ENCODE measurements around the gene C5orf34.
"Not testable (repeated sequence)": the region's sequence is repeated elsewhere in the genome, so short reads cannot be mapped to it uniquely, and the experiment has no call there.

C5orf34 gene, protein sequence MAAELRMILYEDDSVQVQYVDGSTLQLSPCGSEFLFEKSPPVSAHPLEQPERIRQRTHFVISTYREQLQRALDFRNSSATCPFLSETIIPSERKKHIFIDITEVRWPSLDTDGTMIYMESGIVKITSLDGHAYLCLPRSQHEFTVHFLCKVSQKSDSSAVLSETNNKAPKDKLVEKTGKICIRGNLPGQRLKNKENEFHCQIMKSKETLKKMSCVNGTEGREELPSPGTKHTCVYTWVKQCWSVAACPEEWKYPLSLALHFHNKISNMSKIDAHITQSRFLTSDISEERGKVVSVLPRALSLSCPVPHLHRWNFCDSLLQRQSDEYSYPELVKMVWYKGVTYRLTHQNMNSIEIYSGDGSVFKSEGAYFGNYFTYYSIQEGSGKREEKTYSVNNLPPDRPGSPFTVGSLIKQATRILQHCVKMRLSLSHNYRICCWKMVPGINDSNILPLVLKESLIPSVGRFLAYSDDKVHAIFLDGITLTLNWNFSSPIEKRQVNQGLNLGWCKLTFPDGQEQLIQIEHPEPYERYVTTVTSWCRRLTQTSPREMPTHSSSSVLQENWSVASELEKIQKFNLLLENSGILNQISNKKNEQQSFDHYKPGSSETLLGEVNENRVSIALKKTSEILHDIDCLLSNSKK

GRCh38 chr5:43514816-43515677 is at the start of gene C5orf34:
C5orf34 (minus strand) TSS chr5:43515148; CDS start chr5:43509339, 5,809 bp downstream.
- peak; percentile 97 for DNase-seq

GRCh38 chr5:43564289-43564850 is 49.4 kb upstream of the C5orf34 start:
- DNase-seq, result no peak

DNA sequence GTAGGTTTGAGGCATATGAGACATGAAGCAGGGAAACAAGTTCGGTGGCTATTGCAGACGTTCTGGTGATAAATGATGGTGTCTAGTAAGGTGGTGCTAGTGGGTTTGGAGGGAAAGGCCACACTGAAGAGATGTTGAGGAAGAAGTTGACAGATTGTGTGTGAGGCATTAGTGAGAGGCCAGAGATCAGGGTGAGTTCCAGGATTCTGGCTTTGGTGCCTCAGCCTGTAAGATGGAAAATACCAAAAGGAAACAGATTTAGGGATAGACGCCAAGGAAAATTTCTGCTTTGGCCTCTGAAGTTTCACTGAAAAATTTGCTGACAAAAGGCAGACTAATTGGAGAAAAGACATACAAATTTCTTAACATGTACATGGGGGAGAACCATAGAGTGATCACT is 48.4 kb upstream of the C5orf34 start:
- DNase-seq, result no peak

- no peak for DNase-seq
Observed at GRCh38 chr5:43561356-43561755, 46.4 kb upstream of the C5orf34 start.

- DNase-seq, result no peak
Observed at GRCh38 chr5:43560128-43560527, 45.2 kb upstream of the C5orf34 start.

DNA sequence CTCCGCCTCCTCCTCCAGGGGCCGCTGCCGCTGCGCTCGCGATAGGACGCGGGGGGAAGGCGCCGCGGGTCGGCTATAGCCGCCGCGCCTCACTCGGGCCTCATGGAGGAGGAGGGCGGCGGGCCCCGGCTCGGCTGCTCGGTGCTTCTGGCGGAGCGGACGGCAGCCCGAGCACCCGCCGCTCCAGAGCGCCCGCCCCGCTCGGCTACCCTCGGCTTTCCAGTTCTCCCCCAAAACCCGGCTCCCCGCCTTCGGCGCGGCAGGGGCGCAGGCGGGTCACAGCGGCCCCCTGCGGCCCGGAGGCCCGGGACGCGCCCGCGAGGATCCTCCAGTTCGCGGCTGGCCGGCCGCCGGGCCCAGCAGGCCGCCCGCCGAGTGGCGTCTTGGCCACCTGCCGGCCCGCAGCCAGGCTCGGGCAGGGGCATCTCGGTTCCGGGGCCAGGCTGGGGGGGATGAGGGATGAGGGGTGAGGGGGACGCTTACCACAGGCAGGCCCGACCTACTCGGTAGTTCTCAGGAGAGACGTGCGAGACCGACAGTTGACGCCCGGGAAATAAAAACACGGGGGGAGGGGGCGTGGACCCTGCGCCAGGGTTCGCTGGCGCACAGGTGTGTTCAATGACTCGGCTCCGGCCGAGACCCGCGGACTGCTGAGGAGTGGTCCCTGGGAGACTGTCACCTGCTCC is 42.1 kb upstream of the C5orf34 start, which contains the start of gene PAIP1:
Gene PAIP1, minus strand, starts transcription at position 221 of the 686 bp plus-strand sequence. CDS start 231 bp downstream, outside the sequence.
- peak; percentile 93 for DNase-seq

DNA sequence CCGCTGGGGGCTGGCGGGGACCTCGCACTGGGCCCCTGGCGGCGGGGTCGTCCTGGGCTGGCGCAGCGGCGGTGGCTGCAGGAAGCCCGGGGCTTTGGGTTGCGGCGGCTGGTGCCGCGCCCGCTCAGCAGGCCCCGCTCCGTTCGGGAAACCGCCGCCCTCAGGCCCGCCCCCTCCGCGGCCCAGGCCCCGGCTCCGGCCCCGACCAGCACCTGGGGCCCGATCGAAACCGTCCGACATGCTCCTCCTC is 41.6 kb upstream of the C5orf34 start:
- not testable (repeated sequence) for DNase-seq

GRCh38 chr5:43555895-43556606 is 41.1 kb upstream of the C5orf34 start:
- peak; percentile 84 for DNase-seq

- DNase-seq, result no peak
Observed at GRCh38 chr5:43554497-43554896, 39.5 kb upstream of the C5orf34 start.

DNA sequence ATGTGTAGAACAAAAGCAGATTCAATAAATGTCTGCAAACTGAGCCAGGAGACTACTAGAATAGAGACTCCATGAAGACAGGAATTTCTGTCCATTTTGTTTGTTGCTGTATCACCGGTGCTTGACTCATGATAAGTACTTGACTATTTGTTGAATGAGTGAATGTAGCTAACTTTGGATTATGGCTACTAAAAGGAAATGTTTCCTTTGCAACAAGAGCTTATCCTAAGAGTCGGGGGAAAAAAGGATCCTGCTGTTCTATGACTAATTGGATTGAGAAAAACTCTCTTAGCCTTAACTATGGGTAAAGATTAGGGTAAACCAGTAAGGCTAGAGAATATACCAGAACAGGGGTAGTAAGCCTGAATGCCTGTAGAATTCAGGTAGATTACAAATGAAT is 38.4 kb upstream of the C5orf34 start:
- DNase-seq, result no peak

DNA sequence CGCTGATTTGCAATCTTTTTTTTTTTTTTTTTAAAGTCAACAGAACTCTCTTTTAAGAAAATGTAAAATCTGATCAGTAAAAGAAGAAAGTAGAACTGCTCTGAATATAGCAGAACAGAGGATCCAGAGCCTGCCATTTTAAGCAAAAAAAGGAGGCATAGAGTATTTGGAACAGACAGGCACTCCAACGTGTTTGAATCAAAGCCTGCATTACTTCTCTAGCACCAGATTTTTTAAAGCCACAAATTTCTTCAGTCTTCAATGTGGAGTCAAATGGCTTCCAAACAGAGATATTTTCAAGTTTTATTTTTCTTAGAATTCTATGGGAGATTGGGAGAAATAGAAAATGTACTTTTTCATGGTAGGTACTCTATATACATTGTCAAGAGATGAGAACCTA is 36.8 kb upstream of the C5orf34 start:
- no peak for DNase-seq

DNA sequence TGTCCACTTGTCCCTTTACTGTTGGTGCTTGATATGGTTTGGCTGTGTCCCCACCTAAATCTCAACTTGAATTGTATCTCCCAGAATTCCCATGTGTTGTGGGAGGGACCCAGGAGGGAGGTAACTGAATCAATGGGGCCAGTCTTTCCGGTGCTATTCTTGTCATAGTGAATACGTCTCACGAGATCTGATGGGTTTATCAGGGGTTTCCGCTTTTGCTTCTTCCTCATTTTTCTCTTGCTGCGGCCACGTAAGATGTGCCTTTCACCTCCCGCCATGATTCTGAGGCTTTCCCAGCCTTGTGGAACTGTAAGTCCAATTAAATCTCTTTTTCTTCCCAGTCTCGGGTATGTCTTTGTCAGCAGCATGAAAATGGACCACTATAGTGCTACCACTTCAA is 34.3 kb upstream of the C5orf34 start:
- not testable (repeated sequence) for DNase-seq

- DNase-seq, result no peak
Observed at GRCh38 chr5:43548358-43548757, 33.4 kb upstream of the C5orf34 start.

DNA sequence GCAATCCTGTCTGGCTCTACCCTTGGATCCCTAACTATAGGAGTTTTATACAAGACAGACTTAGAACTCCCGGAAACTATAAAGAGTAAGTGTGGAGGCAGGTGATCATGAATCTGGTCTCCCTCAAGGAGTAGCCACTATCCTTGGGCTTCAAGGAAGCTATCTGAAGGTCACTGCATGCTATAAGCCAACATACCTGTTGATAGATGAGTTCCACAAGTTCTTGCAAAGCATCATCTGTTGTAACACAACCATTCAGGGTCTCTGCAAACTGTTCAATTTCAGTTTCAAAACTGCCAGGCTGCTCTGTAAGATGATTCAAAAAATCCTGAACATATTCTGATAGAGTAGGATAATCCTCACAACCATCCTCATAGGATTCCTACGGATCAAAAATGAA is 32.6 kb upstream of the C5orf34 start:
- no peak for DNase-seq

GRCh38 chr5:43543434-43543833 is 28.5 kb upstream of the C5orf34 start:
- DNase-seq, result no peak

GRCh38 chr5:43540746-43541145 is 25.8 kb upstream of the C5orf34 start:
- DNase-seq, result no peak

DNA sequence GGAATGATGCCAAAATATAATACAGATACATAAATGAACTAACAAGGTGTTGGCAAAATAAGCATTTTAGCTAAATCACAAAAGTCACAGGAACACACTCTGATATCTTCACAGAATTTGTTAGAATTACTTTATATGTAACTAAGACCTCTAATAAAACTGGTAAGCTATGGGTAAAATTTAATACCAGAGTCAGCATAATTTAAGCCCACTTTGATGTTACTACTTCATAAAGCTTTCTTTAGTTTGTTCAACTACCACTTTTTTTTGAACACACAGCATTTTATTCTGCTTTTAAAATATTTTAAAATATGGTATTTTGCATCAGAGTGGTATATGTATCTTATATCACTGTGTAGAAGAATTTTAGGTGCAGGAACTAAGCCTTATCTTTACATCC is 22.0 kb upstream of the C5orf34 start:
- DNase-seq, result no peak

GRCh38 chr5:43533646-43534045 is 18.7 kb upstream of the C5orf34 start:
- no peak for DNase-seq

DNA sequence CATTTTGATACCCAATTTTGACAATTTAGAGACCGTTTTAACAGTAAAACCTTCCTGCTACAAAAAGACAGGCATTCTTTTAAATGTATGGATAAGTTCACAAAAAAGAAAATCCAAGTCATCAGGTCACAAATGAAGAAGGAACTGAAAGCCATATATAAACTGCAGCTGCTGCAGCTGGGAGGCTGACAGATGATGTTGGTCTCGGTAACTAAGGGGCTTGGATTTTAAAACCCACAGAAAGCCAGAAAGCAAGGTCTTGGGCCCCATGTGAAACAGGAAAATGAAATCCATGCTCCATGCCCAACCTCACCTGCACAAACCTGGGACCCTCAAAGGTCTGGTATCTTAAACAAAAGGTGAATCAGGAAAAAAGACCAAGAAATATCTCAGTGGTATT is 15.7 kb upstream of the C5orf34 start:
- no peak for DNase-seq

- no peak for DNase-seq
Observed at GRCh38 chr5:43523662-43524072, 8.7 kb upstream of the C5orf34 start.

GRCh38 chr5:43520615-43521014 is 5.7 kb upstream of the C5orf34 start:
- no peak for DNase-seq

- DNase-seq, result no peak
Observed at GRCh38 chr5:43515678-43516048, 715 bp upstream of the C5orf34 start.

All from retina (tissue), 1 donor.